HCT116 (cell line): ENCODE measurements around the gene ELOA. TPM values are rescaled to one million over a fixed set of nuclear protein-coding genes. Genes with fewer than 3 reads are reported as not detected.

Experiments used
- ATAC-seq: fragments of 200-7000 bp; cut with Tn5 transposase; 2 replicates; pipeline ENCODE4 v1.9.1; 2020; ENCODE audit warnings: mild to moderate bottlenecking, moderate library complexity
- BruUV-seq: library from RNA; stranded (reverse); fragments of 400-500 nt; replicated peaks from 2 replicates; lab custom pipeline; 2021; lab: Mats Ljungman, UMichigan
- CTCF ChIA-PET: fragments of 300-600 bp; sonication (Branson Sonifier 250); formaldehyde crosslinking; loops from one replicate; lab custom pipeline; 2021; ENCODE audit warnings: antibody characterized with exemption; lab: Charles Lee
- POLR2A ChIA-PET: fragments of 300-600, 350-600 bp; sonication (Branson Sonifier 250); formaldehyde crosslinking; loops from one replicate; lab custom pipeline; 2021; ENCODE audit warnings: antibody characterized with exemption; lab: Charles Lee
- RAD21 ChIA-PET, 2 experiments: fragments of 300-600 bp; sonication (Branson Sonifier 250); formaldehyde crosslinking; loops; one replicate each; lab custom pipeline; 2023; ENCODE audit warnings: low total read pairs in 2 of 2; ENCODE audit not compliant: uncharacterized antibody in 2 of 2, unreplicated experiment in 2 of 2, low non-redundant PET in 1 of 2; lab: Charles Lee
- DNase-seq: peaks from one replicate; pipeline ENCODE4 v3.0.0-alpha.2; 2010; ENCODE audit warnings: low read depth, low spot score
- H2AFZ ChIP-seq: fragments of 200-600 bp; shearing (Covaris generic), sonication (generic); 2 replicates; pipeline ENCODE4 v1.6.1; 2017; ENCODE audit warnings: low read depth, mixed run types, mixed read lengths, antibody characterized with exemption, low read length; ENCODE audit not compliant: poor library complexity, severe bottlenecking
- H3K27ac ChIP-seq: 2 replicates; pipeline ENCODE4 v1.5.1; 2012; ENCODE audit warnings: low read depth, low read length
- H3K27me3 ChIP-seq: fragments of 200-600 bp; sonication (generic); 2 replicates; pipeline ENCODE4 v1.6.1; 2016; ENCODE audit warnings: mixed run types, low read length, mixed read lengths; ENCODE audit not compliant: insufficient read depth
- H3K36me3 ChIP-seq, 2 experiments: fragments of 200-500 bp in 1 of 2; fragments of 200-600 bp in 1 of 2; sonication (Bioruptor generic) in 1 of 2; sonication (generic) in 1 of 2; 2 replicates each; pipeline versions ENCODE4 v1.5.1 to v1.6.1; 2014 to 2016; ENCODE audit warnings: low read length in 2 of 2, inconsistent platforms in 1 of 2, mixed read lengths in 1 of 2, mixed run types in 1 of 2; ENCODE audit not compliant: insufficient read depth in 2 of 2, control insufficient read depth in 1 of 2
- H3K4me1 ChIP-seq, 2 experiments: fragments of 200-600 bp in 1 of 2; sonication (generic) in 1 of 2; 2 replicates each; pipeline versions ENCODE4 v1.5.1 to v1.6.1; 2012 to 2017; ENCODE audit warnings: low read length in 2 of 2, inconsistent platforms in 1 of 2, mild to moderate bottlenecking in 1 of 2, mixed read lengths in 1 of 2, mixed run types in 1 of 2, moderate library complexity in 1 of 2; ENCODE audit not compliant: insufficient read depth in 2 of 2, control insufficient read depth in 1 of 2
- H3K4me2 ChIP-seq: fragments of 200-600 bp; sonication (generic); 2 replicates; pipeline ENCODE4 v1.6.1; 2017; ENCODE audit warnings: mixed run types, low read length, mixed read lengths
- H3K4me3 ChIP-seq, 2 experiments: fragments of 200-600 bp in 1 of 2; sonication (generic) in 1 of 2; replicated peaks in 1 of 2; 2 replicates each; pipeline ENCODE4 v1.5.1; 2011 to 2016; ENCODE audit warnings: low read length in 2 of 2, control low read depth in 1 of 2, low read depth in 1 of 2, mild to moderate bottlenecking in 1 of 2, mixed read lengths in 1 of 2, mixed run types in 1 of 2
- H3K79me2 ChIP-seq: fragments of 200-600 bp; sonication (generic); 2 replicates; pipeline ENCODE4 v1.6.1; 2017; ENCODE audit warnings: mild to moderate bottlenecking, mixed run types, low read length, moderate library complexity, mixed read lengths; ENCODE audit not compliant: insufficient read depth
- H3K9ac ChIP-seq: fragments of 200-600 bp; sonication (generic); 2 replicates; pipeline ENCODE4 v1.6.1; 2016; ENCODE audit warnings: low read length, mixed read lengths
- H3K9me2 ChIP-seq: fragments of 200-600 bp; sonication (generic), shearing (Covaris generic); 2 replicates; pipeline ENCODE4 v1.6.1; 2017; ENCODE audit warnings: mixed run types, mild to moderate bottlenecking, moderate library complexity; ENCODE audit not compliant: insufficient read depth
- H3K9me3 ChIP-seq, 2 experiments: fragments of 200-500 bp in 1 of 2; fragments of 200-600 bp in 1 of 2; sonication (Bioruptor generic) in 1 of 2; sonication (generic) in 1 of 2; 2 replicates each; pipeline ENCODE4 v1.6.1; 2014 to 2017; ENCODE audit warnings: low read length in 2 of 2, mixed read lengths in 2 of 2, inconsistent platforms in 1 of 2, low read depth in 1 of 2, mild to moderate bottlenecking in 1 of 2, mixed run types in 1 of 2, moderate library complexity in 1 of 2; ENCODE audit not compliant: control insufficient read depth in 1 of 2, insufficient read depth in 1 of 2
- H4K20me1 ChIP-seq: fragments of 200-600 bp; sonication (generic), shearing (Covaris generic); 2 replicates; pipeline ENCODE4 v1.6.1; 2017; ENCODE audit warnings: mixed run types, mild to moderate bottlenecking, moderate library complexity; ENCODE audit not compliant: insufficient read depth
- CEBPB ChIP-seq: IDR thresholded peaks from 2 replicates; pipeline ENCODE4 v1.6.1; 2012; ENCODE audit warnings: low read depth
- CTCF ChIP-seq, 3 experiments: fragments of 200-600 bp in 1 of 3; sonication (generic) in 1 of 3; IDR thresholded peaks in 2 of 3; conservative IDR thresholded peaks in 1 of 3; 2 replicates each; pipeline ENCODE4 v1.5.1; 2012 to 2017; ENCODE audit warnings: low read depth in 2 of 3, low read length in 2 of 3, antibody characterized with exemption in 1 of 3, borderline replicate concordance in 1 of 3, control low read depth in 1 of 3, mild to moderate bottlenecking in 1 of 3, mixed read lengths in 1 of 3, mixed run types in 1 of 3, moderate library complexity in 1 of 3; ENCODE audit not compliant: insufficient read depth in 1 of 3
- EGR1 ChIP-seq: IDR thresholded peaks from 2 replicates; pipeline ENCODE4 v1.6.1; 2012; ENCODE audit warnings: low read depth
- ELF1 ChIP-seq: IDR thresholded peaks from 2 replicates; pipeline ENCODE4 v1.6.1; 2012; ENCODE audit warnings: low read depth, borderline replicate concordance
- FOSL1 ChIP-seq: IDR thresholded peaks from 2 replicates; pipeline ENCODE4 v1.6.1; 2012; ENCODE audit warnings: low read depth
- POLR2AphosphoS5 ChIP-seq: IDR thresholded peaks from 2 replicates; pipeline ENCODE4 v1.6.1; 2011; ENCODE audit warnings: mild to moderate bottlenecking, low read depth, low read length, moderate library complexity
- RAD21 ChIP-seq: IDR thresholded peaks from 2 replicates; pipeline ENCODE4 v1.6.1; 2012; ENCODE audit warnings: low read depth, mild to moderate bottlenecking
- SIN3A ChIP-seq: IDR thresholded peaks from 2 replicates; pipeline ENCODE4 v1.6.1; 2012; ENCODE audit warnings: low read depth
- SP1 ChIP-seq: IDR thresholded peaks from 2 replicates; pipeline ENCODE4 v1.6.1; 2012; ENCODE audit warnings: low read depth
- TCF7L2 ChIP-seq: IDR thresholded peaks from 2 replicates; pipeline ENCODE4 v1.7.0; 2011; ENCODE audit warnings: borderline replicate concordance, inconsistent platforms; ENCODE audit not compliant: insufficient read depth, insufficient read length; ENCODE audit errors: extremely low read depth
- YY1 ChIP-seq: IDR thresholded peaks from 2 replicates; pipeline ENCODE4 v1.6.1; 2011; ENCODE audit warnings: low read length, low read depth, moderate library complexity, mild to moderate bottlenecking; ENCODE audit not compliant: insufficient replicate concordance; ENCODE audit errors: extremely low read depth
- ZFX ChIP-seq: fragments of 450-650 bp; IDR thresholded peaks from 2 replicates; pipeline ENCODE4 v1.6.1; 2017
- intact Hi-C: fragments of 100-400 bp; cut with micrococcal nuclease; formaldehyde crosslinking; loops from 2 replicates; pipeline ENCODE4 v1.10.0; 2022
- total RNA-seq: library from RNA; stranded (reverse); gene quantifications from one replicate; pipeline ENCODE4 v1.2.1, GENCODE V29; 2021; ENCODE audit not compliant: unreplicated experiment
- TF ChIP-seq, protein P1 (sequence below): IDR thresholded peaks from 2 replicates; pipeline ENCODE4 v1.6.1; 2012

ELOA gene
- total RNA-seq, 1 experiment from 2014 or later: 39.3 TPM

GRCh38 chr1:23772854-23773242 lies 29.6 kb downstream of the ELOA start:
- Histone ChIP-seq H3K4me1 (peaks cover 4 to 8% of the 10 kb centered on the region in 2 experiments; a peak in 2 of 4 replicates), H2AFZ (no peak overlapping the region)
- TF ChIP-seq TCF7L2 (no peak), SIN3A (no peak), POLR2AphosphoS5 (no peak), YY1 (no peak), FOSL1 (no peak), CEBPB (no peak), ZFX (no peak), RAD21 (no peak)
- TF ChIP-seq, protein P1, sequence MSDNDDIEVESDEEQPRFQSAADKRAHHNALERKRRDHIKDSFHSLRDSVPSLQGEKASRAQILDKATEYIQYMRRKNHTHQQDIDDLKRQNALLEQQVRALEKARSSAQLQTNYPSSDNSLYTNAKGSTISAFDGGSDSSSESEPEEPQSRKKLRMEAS: no peak
- TF ChIP-seq, all 23 proteins: peak for 0
- H3K4me3 ChIP-seq: no peak overlapping the region
- intact Hi-C loops: loop anchor here (1.0 to 5.0 kb wide), 4 partner anchors 81 to 619 kb away; partner anchors contain the start of gene FUCA1
- DNase-seq (no peak), ATAC-seq (no peak)
- ChIA-PET POLR2A (no interaction called here), CTCF (no interaction called here), RAD21 (no interaction called here)
- H3K27me3 ChIP-seq: no peaks in the 10 kb centered on the region
- H3K27ac ChIP-seq: no peak overlapping the region
- BruUV-seq: no TSS peak
- H3K9me3 ChIP-seq: no peaks in the 10 kb centered on the region
- H3K4me2 ChIP-seq: no peak overlapping the region
- H3K79me2 ChIP-seq: peaks cover 24% of the 10 kb centered on the region
- H3K9me2 ChIP-seq: no peaks in the 10 kb centered on the region
- H3K9ac ChIP-seq: no peak overlapping the region
- H3K36me3 ChIP-seq: peaks cover 4% of the 10 kb centered on the region in 2 experiments; a peak in 2 of 4 replicates
- H4K20me1 ChIP-seq: no peaks in the 10 kb centered on the region

DNA sequence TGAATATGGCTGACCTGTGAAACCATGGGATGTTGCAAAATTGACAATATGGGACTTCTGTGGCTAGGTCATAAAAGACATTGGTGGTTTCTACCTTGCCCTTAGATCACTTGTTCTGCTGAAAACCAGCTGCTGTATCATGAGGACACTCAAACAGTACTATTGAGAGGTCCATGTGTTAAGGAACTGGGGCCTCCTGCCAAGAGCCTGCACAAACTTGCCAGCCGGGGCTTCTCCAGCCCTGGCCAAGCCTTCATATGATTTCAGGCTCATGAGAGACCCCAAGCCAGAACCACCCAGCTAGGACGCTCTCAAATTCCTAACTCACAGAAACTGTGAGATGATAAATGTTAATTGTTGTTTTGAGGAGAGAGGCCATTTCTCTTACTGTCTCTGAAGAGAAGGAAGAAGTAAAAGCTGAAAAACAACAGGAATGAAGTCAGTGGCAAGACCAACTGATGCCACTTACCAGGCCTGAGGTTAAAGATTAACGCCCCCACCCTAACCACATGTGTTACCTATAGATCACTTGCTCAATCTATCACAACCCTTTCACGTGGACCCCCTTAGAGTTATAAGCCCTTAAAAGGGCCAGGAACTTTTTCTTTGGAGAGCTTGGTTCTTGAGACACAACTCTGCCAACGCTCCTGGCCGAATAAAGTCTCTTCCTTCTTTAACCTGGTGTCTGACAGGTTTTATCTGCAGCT lies 31.1 kb downstream of the ELOA start:
- no peaks in the 10 kb centered on the region for H3K9me3 ChIP-seq
- no peak overlapping the region for H3K4me3 ChIP-seq
- peaks cover 7 to 12% of the 10 kb centered on the region in 2 experiments for H3K4me1 ChIP-seq
- ATAC-seq: no peak
- H3K36me3 ChIP-seq: peaks cover 0 to 4% of the 10 kb centered on the region in 2 experiments; a peak in 1 of 4 replicates
- H3K79me2 ChIP-seq: peaks cover 37% of the 10 kb centered on the region
- no TSS peak for BruUV-seq
- no peak overlapping the region for H3K4me2 ChIP-seq
- H4K20me1 ChIP-seq: peaks cover 1% of the 10 kb centered on the region; the same call in 1 of the 2 replicates
- intact Hi-C loops: loop anchor here (5.0 kb wide), 2 partner anchors 93 to 618 kb away; partner anchors contain the start of gene FUCA1
- no peaks in the 10 kb centered on the region for H3K9me2 ChIP-seq
- POLR2A ChIA-PET: no interaction called here
- CTCF ChIA-PET: interaction anchor here (0.7 to 0.9 kb wide), 2 partner anchors 37 to 142 kb away, joined by 3 read pairs; no protein-coding TSS in a partner anchor
- no peak overlapping the region for H3K27ac ChIP-seq
- H3K27me3 ChIP-seq: no peaks in the 10 kb centered on the region
- DNase-seq: no peak
- no peak overlapping the region for H2AFZ ChIP-seq
- no peak overlapping the region for H3K9ac ChIP-seq
- RAD21 ChIA-PET: no interaction called here
- TF ChIP-seq CTCF (IDR thresholded peaks at IDR 0.05 in 2 of 3, conservative IDR thresholded peaks at IDR 0.05 in 1 of 3; ENCODE audit: borderline replicate concordance in 1 of 3, insufficient read depth in 1 of 3, low read depth in 2 of 3, low read length in 2 of 3) (no peak), EGR1 (no peak), ELF1 (no peak), SP1 (no peak)
